Calu3 (cell line): ENCODE results near the gene DDX25. TPM values are rescaled to one million over a fixed set of nuclear protein-coding genes. Genes with fewer than 3 reads are reported as not detected.

ENCODE experiments used
- BruUV-seq: library from RNA; stranded (reverse); fragments of 400-500 nt; replicated peaks from 2 replicates; lab custom pipeline; 2021; lab: Mats Ljungman, UMichigan
- CTCF ChIA-PET: fragments of 300-600 bp; sonication (Branson Sonifier 250); formaldehyde crosslinking; loops from one replicate; lab custom pipeline; 2022; ENCODE audit warnings: antibody characterized with exemption; lab: Charles Lee
- DNase-seq: peaks from one replicate; pipeline ENCODE4 v3.0.0; 2022
- H3K27ac Mint-ChIP-seq: one replicate; pipeline ENCODE4 v1.8.0; 2022; ENCODE audit warnings: mixed read lengths; ENCODE audit not compliant: unreplicated experiment
- H3K27me3 Mint-ChIP-seq: one replicate; pipeline ENCODE4 v1.8.0; 2022; ENCODE audit warnings: mixed read lengths; ENCODE audit not compliant: unreplicated experiment
- H3K36me3 Mint-ChIP-seq: one replicate; pipeline ENCODE4 v1.8.0; 2022; ENCODE audit warnings: mild to moderate bottlenecking, moderate library complexity, mixed read lengths; ENCODE audit not compliant: insufficient read depth, unreplicated experiment
- H3K4me1 Mint-ChIP-seq: one replicate; pipeline ENCODE4 v1.8.0; 2022; ENCODE audit warnings: mild to moderate bottlenecking, low read depth, mixed read lengths; ENCODE audit not compliant: unreplicated experiment
- H3K4me3 Mint-ChIP-seq: one replicate; pipeline ENCODE4 v1.8.0; 2022; ENCODE audit warnings: mild to moderate bottlenecking, low read depth, moderate library complexity, mixed read lengths; ENCODE audit not compliant: unreplicated experiment
- H3K9me3 Mint-ChIP-seq: one replicate; pipeline ENCODE4 v1.8.0; 2022; ENCODE audit warnings: low read depth, mixed read lengths; ENCODE audit not compliant: unreplicated experiment
- intact Hi-C: fragments of 100-400 bp; cut with micrococcal nuclease; formaldehyde crosslinking; loops from one replicate; pipeline ENCODE4 v1.10.0; 2022; ENCODE audit not compliant: unreplicated experiment
- total RNA-seq: library from RNA; stranded (reverse); gene quantifications from 2 replicates; pipeline ENCODE4 v1.2.3, GENCODE V29; 2022
- TF ChIP-seq, protein P1 (sequence below): fragments of 200-600 bp; IDR thresholded peaks from one replicate; pipeline ENCODE4 v1.8.0; 2022; ENCODE audit warnings: antibody characterized with exemption; ENCODE audit not compliant: unreplicated experiment

Gene DDX25
- total RNA-seq, 1 experiment from 2014 or later = not detected

DNA sequence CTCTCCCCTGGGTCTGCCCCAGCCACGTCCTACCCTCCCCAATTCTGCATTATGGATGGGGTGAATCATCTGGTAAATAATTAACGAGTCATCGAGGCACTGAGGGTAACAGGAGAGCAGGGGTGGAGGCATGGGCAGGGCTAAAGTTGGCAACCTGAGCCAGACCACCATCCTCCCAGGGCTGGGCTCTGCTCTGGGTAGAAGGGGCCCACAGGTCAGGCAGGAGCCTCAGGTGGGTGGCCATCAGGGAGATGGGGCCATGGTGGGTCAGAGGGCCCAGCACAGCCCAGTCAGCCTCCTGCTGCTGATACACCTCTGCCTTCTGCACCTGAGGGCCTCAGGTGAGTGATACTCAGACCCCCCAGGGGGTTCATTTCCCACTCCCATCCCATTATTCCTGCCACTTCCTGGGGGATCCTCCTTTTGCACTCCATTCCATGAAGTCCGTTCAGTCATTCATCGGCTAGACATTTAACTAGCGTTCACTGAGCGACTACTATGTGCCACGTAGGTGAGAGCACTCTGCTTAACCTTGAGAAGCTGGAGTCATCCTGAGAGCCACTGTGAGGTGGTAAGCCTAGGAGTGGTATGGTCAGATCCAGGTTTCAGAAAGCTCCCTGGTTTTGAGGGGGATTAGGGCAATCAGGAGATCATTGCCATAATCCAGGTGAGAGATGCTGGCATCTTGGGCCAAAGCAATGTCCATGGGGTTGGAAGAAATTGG is 41.7 kb downstream of the DDX25 start, which contains the start of gene VSIG10L2:
TSS of gene VSIG10L2 (plus strand) at position 248 of the 724 bp plus-strand sequence. CDS start at position 260, 12 bp downstream.
- no peaks in the 10 kb centered on the region for H3K36me3 Mint-ChIP-seq
- H3K9me3 Mint-ChIP-seq = no peaks in the 10 kb centered on the region
- no TSS peak for BruUV-seq
- peaks cover 12% of the 10 kb centered on the region for H3K27me3 Mint-ChIP-seq
- peak; percentile 9 for DNase-seq
- CTCF ChIA-PET = no interaction called here
- no peak within 1 kb of the TSS for H3K27ac Mint-ChIP-seq
- no peak within 1 kb of the TSS for H3K4me3 Mint-ChIP-seq
- TF ChIP-seq, protein P1, sequence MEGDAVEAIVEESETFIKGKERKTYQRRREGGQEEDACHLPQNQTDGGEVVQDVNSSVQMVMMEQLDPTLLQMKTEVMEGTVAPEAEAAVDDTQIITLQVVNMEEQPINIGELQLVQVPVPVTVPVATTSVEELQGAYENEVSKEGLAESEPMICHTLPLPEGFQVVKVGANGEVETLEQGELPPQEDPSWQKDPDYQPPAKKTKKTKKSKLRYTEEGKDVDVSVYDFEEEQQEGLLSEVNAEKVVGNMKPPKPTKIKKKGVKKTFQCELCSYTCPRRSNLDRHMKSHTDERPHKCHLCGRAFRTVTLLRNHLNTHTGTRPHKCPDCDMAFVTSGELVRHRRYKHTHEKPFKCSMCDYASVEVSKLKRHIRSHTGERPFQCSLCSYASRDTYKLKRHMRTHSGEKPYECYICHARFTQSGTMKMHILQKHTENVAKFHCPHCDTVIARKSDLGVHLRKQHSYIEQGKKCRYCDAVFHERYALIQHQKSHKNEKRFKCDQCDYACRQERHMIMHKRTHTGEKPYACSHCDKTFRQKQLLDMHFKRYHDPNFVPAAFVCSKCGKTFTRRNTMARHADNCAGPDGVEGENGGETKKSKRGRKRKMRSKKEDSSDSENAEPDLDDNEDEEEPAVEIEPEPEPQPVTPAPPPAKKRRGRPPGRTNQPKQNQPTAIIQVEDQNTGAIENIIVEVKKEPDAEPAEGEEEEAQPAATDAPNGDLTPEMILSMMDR = no peak
- intact Hi-C loops = no loop called here
- peaks cover 6% of the 10 kb centered on the region for H3K4me1 Mint-ChIP-seq

DNA sequence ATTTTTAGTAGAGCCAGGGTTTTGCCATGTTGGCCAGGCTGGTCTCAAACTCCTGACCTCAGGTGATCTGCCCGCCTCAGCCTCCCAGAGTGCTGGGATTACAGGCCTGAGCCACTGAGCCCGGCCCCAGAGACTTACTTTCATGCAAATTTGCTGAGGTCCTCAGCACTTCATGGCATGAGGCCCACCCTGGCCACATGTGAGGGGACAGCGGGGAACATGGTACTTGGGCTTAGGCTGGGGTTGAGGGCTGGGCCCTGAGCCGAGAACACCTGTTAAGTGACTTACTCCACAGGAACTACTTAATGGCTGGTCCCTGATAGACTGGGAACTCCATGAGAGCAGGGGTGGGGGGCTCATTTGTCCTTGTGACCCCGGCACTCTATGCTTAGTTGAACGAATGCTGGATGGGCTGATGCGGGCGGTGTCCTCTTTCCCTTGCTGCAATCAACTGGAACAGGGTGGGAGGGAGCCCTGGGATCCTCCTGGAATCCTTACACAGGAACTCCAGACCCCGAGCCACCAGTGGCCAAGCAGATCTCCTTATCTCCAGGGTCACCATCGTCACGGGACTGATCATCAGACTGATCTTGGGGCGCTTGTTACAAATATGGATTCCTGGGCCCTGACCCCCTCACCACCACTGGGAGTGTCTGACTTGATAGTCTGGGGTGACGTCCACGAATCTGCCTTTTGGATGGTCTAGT is 42.6 kb downstream of the DDX25 start:
- Mint-ChIP-seq H3K9me3 (no peaks in the 10 kb centered on the region), H3K27ac (no peak overlapping the region), H3K27me3 (peaks cover 12% of the 10 kb centered on the region), H3K4me3 (no peak overlapping the region), H3K36me3 (no peaks in the 10 kb centered on the region), H3K4me1 (peaks cover 6% of the 10 kb centered on the region)
- TF ChIP-seq, protein P1 = no peak
- intact Hi-C loops = no loop called here
- no TSS peak for BruUV-seq
- CTCF ChIA-PET = no interaction called here
- DNase-seq = no peak

DNA sequence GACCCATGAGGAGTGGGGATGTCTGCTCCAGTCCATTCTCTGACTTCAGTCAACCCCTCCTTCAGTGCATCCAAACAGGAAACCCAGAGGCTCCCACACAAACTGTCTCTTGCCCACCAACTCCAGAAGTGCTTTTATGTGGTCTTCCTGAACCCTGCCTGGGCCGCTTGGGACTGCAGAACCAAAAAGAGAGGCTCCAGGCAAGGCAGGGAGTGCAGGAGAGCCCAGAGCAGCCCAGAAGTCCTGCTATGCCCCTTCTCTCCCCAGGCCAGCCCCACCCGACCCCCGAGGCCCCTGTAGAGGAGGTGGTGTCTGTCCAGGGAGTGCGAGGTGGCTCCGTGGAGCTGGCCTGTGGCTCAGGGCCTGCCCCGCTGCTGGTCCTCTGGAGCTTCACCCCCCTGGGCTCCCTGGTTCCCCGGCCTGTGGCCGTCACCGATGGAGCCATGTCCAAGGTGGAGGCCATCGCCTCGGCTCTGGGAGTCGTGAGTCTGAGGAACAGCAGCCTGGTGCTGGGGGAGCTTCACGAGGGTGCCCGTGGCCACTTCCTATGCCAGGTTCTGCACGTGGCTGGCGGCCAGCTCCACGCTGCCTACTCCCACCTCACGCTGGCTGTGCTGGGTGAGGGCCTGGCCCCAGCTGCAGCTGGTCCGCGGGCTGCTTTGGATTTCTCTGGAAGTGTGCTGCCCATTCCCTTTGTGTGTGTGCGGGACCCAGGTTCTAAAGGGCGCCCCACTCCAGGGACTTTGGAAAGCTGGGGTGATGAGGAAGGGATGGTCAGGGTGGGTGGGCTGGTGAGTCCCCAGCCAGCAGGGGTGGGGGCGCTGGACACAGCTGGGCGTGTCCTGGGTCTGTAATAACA is 43.3 kb downstream of the DDX25 start:
- BruUV-seq = no TSS peak
- Mint-ChIP-seq H3K36me3 (no peaks in the 10 kb centered on the region), H3K4me1 (no peaks in the 10 kb centered on the region), H3K27me3 (peaks cover 12% of the 10 kb centered on the region), H3K27ac (no peak overlapping the region), H3K4me3 (no peak overlapping the region), H3K9me3 (no peaks in the 10 kb centered on the region)
- DNase-seq = no peak
- intact Hi-C loops = no loop called here
- TF ChIP-seq, protein P1 = no peak
- CTCF ChIA-PET = no interaction called here

DNA sequence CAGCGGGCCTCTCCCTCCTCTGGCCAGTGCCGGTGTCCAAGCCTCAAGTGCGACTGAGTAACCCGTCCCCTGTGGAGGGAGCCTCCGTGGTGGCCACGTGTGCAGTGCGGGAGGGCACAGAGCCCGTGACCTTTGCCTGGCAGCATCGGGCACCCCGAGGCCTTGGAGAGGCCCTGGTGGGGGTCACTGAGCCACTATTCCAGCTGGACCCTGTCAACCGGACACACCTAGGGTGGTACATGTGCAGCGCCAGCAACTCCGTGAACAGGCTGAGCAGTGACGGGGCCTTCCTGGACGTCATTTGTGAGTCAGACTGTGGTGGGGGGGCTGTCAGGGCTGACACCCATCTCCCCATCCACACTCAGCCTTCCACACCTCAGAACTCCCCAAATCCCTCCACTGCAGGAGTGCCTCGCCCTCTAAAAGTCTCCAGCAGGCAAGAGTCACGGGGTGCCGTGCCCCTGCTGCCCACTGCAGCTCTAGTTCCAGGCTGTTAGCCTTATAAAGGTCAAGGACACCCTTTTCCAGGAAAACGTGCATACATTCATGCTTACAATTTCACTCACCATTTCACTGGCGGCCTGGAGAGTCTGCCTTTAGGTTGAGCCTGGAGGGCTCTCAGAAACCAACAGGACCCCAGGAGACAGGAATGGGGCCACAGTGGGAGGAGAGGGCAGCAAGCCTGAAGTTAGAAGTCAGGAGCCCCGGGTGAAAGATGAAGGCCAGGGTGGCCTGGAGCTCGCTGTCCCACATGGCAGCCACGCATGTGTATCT is 44.2 kb downstream of the DDX25 start:
- H3K4me1 Mint-ChIP-seq = no peaks in the 10 kb centered on the region
- H3K36me3 Mint-ChIP-seq = no peaks in the 10 kb centered on the region
- no peak overlapping the region for H3K27ac Mint-ChIP-seq
- peaks cover 12% of the 10 kb centered on the region for H3K27me3 Mint-ChIP-seq
- DNase-seq = no peak
- no peaks in the 10 kb centered on the region for H3K9me3 Mint-ChIP-seq
- intact Hi-C loops = no loop called here
- CTCF ChIA-PET = no interaction called here
- TF ChIP-seq, protein P1 = no peak
- H3K4me3 Mint-ChIP-seq = no peak overlapping the region
- BruUV-seq = no TSS peak
